Measurements from ENCODE around the gene SLF1.

GRCh38 chr5:94575196-94575595 is 43.3 kb upstream of the SLF1 start:
- TF ChIP-seq CTCF (IDR thresholded peaks at IDR 0.05; ENCODE audit: insufficient read depth, low read depth, low read length) (no peak), EZH2 (IDR thresholded peaks at IDR 0.05; ENCODE audit: insufficient read depth, low read length) (no peak)
